OCI-LY1 (cell line): ENCODE measurements around the gene KLHL1.

Experiments used
- H2AFZ ChIP-seq: fragments of 200-600 bp; sonication (generic), shearing (Covaris generic); 2 replicates; pipeline ENCODE4 v1.6.0; 2014; ENCODE audit warnings: antibody characterized with exemption, mild to moderate bottlenecking, low read length
- H3F3A ChIP-seq: fragments of 200-600 bp; sonication (generic), shearing (Covaris generic); 2 replicates; pipeline ENCODE4 v1.6.0; 2014; ENCODE audit warnings: mild to moderate bottlenecking, antibody characterized with exemption, low read length, moderate library complexity; ENCODE audit not compliant: insufficient read depth
- H3K27ac ChIP-seq: fragments of 200-600 bp; sonication (generic); 2 replicates; pipeline ENCODE4 v1.5.1; 2014; ENCODE audit warnings: low read length, mixed run types, mild to moderate bottlenecking, low read depth; ENCODE audit not compliant: poor library complexity, severe bottlenecking
- H3K27me3 ChIP-seq: fragments of 200-600 bp; sonication (generic); 2 replicates; pipeline ENCODE4 v1.6.0; 2014; ENCODE audit warnings: antibody characterized with exemption, mild to moderate bottlenecking, low read length, moderate library complexity; ENCODE audit not compliant: insufficient read depth
- H3K36me3 ChIP-seq: fragments of 200-600 bp; sonication (generic); 2 replicates; pipeline ENCODE4 v1.6.1; 2014; ENCODE audit warnings: mild to moderate bottlenecking, antibody characterized with exemption, low read length, moderate library complexity, mixed read lengths; ENCODE audit not compliant: insufficient read depth
- H3K4me1 ChIP-seq: fragments of 200-600 bp; sonication (generic); 2 replicates; pipeline ENCODE4 v1.5.1; 2014; ENCODE audit warnings: mild to moderate bottlenecking, low read length, moderate library complexity; ENCODE audit not compliant: insufficient read depth, severe bottlenecking
- H3K4me2 ChIP-seq: fragments of 200-600 bp; sonication (generic), shearing (Covaris generic); 2 replicates; pipeline ENCODE4 v1.6.1; 2014; ENCODE audit warnings: low read length
- H3K4me3 ChIP-seq: fragments of 200-600 bp; sonication (generic); 2 replicates; pipeline ENCODE4 v1.5.1; 2014; ENCODE audit warnings: low read length, low read depth, mild to moderate bottlenecking, mixed read lengths; ENCODE audit not compliant: poor library complexity, severe bottlenecking
- H3K79me2 ChIP-seq: fragments of 200-600 bp; shearing (Covaris generic); 2 replicates; pipeline ENCODE4 v1.6.1; 2016; ENCODE audit warnings: mixed run types, low read length, mixed read lengths; ENCODE audit not compliant: insufficient read depth
- H3K9ac ChIP-seq: fragments of 200-600 bp; sonication (generic), shearing (Covaris generic); 2 replicates; pipeline ENCODE4 v1.6.1; 2014; ENCODE audit warnings: mild to moderate bottlenecking, low read length, mixed read lengths
- H3K9me2 ChIP-seq: fragments of 200-600 bp; sonication (generic), shearing (Covaris generic); 2 replicates; pipeline ENCODE4 v1.6.1; 2014; ENCODE audit warnings: low read depth, mild to moderate bottlenecking, low read length, mixed read lengths
- H3K9me3 ChIP-seq: fragments of 200-600 bp; shearing (Covaris generic); 2 replicates; pipeline ENCODE4 v1.6.1; 2014; ENCODE audit warnings: low read length, mixed read lengths
- H4K20me1 ChIP-seq: fragments of 200-600 bp; sonication (generic), shearing (Covaris generic); 2 replicates; pipeline ENCODE4 v1.6.0; 2016; ENCODE audit warnings: mild to moderate bottlenecking, low read length; ENCODE audit not compliant: insufficient read depth
- CTCF ChIP-seq: fragments of 200-600 bp; sonication (generic), shearing (Covaris generic); IDR thresholded peaks from 2 replicates; pipeline ENCODE4 v1.5.1; 2017; ENCODE audit warnings: mild to moderate bottlenecking, antibody characterized with exemption, low read length, moderate library complexity, mixed read lengths
- EZH2 ChIP-seq: fragments of 200-600 bp; sonication (generic), shearing (Covaris generic); IDR thresholded peaks from 2 replicates; pipeline ENCODE4 v1.8.0; 2017; ENCODE audit warnings: borderline replicate concordance, mixed run types, mild to moderate bottlenecking, antibody characterized with exemption, low read length, moderate library complexity, mixed read lengths

The KLHL1 gene

GRCh38 chr13:69677343-69677742 lies 430.9 kb downstream of the KLHL1 start:
- Histone ChIP-seq H3K79me2 (no peaks in the 10 kb centered on the region), H3K4me1 (peaks cover 35% of the 10 kb centered on the region), H3K4me2 (no peak overlapping the region), H2AFZ (no peak overlapping the region), H3F3A (no peaks in the 10 kb centered on the region), H3K9ac (no peak overlapping the region), H3K9me2 (no peaks in the 10 kb centered on the region), H3K9me3 (no peaks in the 10 kb centered on the region), H3K4me3 (no peak overlapping the region), H4K20me1 (no peaks in the 10 kb centered on the region), H3K27me3 (no peaks in the 10 kb centered on the region), H3K27ac (peak overlapping the region; percentile 13), H3K36me3 (no peaks in the 10 kb centered on the region)
- TF ChIP-seq EZH2 (no peak), CTCF (no peak)

- Histone ChIP-seq H3K36me3 (no peaks in the 10 kb centered on the region), H3K9ac (no peak overlapping the region), H3K9me2 (no peaks in the 10 kb centered on the region), H3K27me3 (no peaks in the 10 kb centered on the region), H2AFZ (no peak overlapping the region), H3F3A (no peaks in the 10 kb centered on the region), H3K79me2 (no peaks in the 10 kb centered on the region), H3K4me1 (peaks cover 26% of the 10 kb centered on the region), H3K4me3 (no peak overlapping the region), H4K20me1 (no peaks in the 10 kb centered on the region), H3K9me3 (no peaks in the 10 kb centered on the region), H3K27ac (no peak overlapping the region), H3K4me2 (no peak overlapping the region)
- TF ChIP-seq CTCF, result no peak
Measured at GRCh38 chr13:69676286-69676685, 432.0 kb downstream of the KLHL1 start.

GRCh38 chr13:69660155-69660554 lies 448.1 kb downstream of the KLHL1 start:
- Histone ChIP-seq H3F3A (no peaks in the 10 kb centered on the region), H3K9me2 (no peaks in the 10 kb centered on the region), H3K36me3 (no peaks in the 10 kb centered on the region), H3K9ac (no peak overlapping the region), H2AFZ (no peak overlapping the region), H3K27ac (no peak overlapping the region), H3K9me3 (peaks cover 17% of the 10 kb centered on the region), H3K4me1 (no peaks in the 10 kb centered on the region), H3K79me2 (no peaks in the 10 kb centered on the region), H3K4me3 (no peak overlapping the region), H3K27me3 (no peaks in the 10 kb centered on the region), H3K4me2 (no peak overlapping the region), H4K20me1 (no peaks in the 10 kb centered on the region)
- TF ChIP-seq CTCF (no peak), EZH2 (no peak)
